ENCODE data around the gene DIDO1.

Gene DIDO1

DNA sequence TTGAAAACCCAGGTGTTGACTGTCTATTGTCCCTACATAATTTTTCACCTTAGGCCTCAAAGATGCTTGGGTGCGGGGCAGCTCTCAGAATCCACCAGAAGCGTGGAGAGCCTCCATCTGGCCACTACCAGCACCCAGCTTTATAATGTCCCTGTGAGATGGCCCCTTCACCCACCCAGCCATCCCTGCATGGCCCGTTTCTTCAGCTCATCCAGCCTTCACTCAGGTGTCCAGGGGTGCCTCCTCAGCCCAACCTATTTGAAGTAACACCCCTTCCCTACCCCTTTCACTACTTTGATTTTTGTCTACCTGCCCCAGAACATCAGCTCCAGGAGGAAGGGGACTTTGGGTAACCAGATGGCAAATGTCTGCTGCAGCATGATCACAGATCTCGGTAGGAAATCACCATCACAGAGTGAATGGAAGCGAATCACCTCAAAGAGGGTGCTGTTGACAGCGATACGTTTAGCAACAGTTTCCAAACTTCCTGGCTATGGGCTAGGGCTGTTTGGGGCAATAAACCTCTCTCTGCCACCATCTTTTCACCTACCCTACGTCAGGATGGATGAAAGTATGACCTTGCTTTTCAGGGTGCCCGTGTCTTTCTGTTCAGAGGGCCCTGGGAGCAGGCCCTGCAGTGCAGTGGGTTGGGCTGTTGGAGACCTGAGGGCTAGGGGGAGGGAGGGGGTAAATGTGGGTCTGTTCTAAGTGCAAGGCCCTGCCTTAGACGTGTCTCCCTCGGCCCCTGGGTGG lies 25.0 kb upstream of the DIDO1 start:
- peaks cover 35% of the 10 kb centered on the region for H3K36me3 ChIP-seq (ENCODE audit: insufficient read depth, low read length)
- H3K4me1 ChIP-seq (ENCODE audit: insufficient read depth, low read length), result peaks cover 15% of the 10 kb centered on the region
- no peak overlapping the region for H2AFZ ChIP-seq (ENCODE audit: low read depth, low read length)
- no peaks in the 10 kb centered on the region for H3K27me3 ChIP-seq (ENCODE audit: insufficient read depth, low read length)
- no peak overlapping the region for H3K4me3 ChIP-seq (ENCODE audit: low read length)
- H3K9me3 ChIP-seq (ENCODE audit: low read length), result peaks cover 14% of the 10 kb centered on the region

DNA sequence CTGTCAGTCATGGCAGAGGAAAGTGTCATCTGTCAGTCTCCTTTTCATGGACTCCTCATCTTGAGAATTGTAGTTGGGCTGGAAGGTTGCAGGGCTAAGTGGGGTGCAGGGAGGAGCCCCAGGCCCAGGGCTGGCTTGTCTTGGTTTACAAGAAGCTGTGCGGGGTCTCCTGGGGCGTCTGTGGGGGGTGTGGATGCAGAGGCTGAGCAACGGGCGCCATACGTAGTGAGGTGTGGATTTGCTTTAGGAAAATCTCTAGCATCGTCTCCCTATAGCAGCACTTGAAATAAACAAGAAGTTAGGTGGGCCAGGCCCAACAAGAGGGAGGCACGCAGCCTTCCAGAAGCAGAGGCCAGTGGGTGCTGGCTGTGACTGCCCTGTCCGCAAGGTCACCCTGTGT lies 24.4 kb upstream of the DIDO1 start:
- Histone ChIP-seq H3K36me3 (ENCODE audit: insufficient read depth, low read length) (peaks cover 41% of the 10 kb centered on the region), H3K27me3 (ENCODE audit: insufficient read depth, low read length) (no peaks in the 10 kb centered on the region), H3K4me3 (ENCODE audit: low read length) (no peak overlapping the region), H2AFZ (ENCODE audit: low read depth, low read length) (no peak overlapping the region), H3K4me1 (ENCODE audit: insufficient read depth, low read length) (peaks cover 15% of the 10 kb centered on the region), H3K9me3 (ENCODE audit: low read length) (peaks cover 14% of the 10 kb centered on the region)

DNA sequence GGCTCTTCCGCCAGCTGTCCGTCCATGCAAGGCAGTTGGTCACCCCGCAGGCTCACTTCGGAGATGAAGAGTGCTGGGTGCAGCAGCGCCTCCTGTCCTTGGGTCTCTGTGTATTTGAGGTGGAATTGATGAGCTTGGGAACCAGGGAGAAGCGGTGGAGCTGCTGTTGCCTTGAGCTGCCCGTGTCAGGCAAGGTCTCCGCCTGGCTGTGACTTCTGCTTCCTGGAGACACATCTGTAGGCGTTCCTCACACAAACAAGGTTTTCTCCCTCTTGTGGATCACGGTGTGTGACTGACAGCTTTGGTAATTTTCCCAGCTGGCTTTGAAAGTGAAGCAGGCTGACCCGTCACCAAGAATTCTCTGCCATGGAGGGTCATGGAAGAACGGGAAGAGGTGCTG lies 23.7 kb upstream of the DIDO1 start:
- H2AFZ ChIP-seq (ENCODE audit: low read depth, low read length), result no peak overlapping the region
- H3K4me1 ChIP-seq (ENCODE audit: insufficient read depth, low read length), result peaks cover 15% of the 10 kb centered on the region
- no peaks in the 10 kb centered on the region for H3K27me3 ChIP-seq (ENCODE audit: insufficient read depth, low read length)
- H3K36me3 ChIP-seq (ENCODE audit: insufficient read depth, low read length), result peaks cover 47% of the 10 kb centered on the region
- H3K4me3 ChIP-seq (ENCODE audit: low read length), result no peak overlapping the region
- H3K9me3 ChIP-seq (ENCODE audit: low read length), result peaks cover 14% of the 10 kb centered on the region

DNA sequence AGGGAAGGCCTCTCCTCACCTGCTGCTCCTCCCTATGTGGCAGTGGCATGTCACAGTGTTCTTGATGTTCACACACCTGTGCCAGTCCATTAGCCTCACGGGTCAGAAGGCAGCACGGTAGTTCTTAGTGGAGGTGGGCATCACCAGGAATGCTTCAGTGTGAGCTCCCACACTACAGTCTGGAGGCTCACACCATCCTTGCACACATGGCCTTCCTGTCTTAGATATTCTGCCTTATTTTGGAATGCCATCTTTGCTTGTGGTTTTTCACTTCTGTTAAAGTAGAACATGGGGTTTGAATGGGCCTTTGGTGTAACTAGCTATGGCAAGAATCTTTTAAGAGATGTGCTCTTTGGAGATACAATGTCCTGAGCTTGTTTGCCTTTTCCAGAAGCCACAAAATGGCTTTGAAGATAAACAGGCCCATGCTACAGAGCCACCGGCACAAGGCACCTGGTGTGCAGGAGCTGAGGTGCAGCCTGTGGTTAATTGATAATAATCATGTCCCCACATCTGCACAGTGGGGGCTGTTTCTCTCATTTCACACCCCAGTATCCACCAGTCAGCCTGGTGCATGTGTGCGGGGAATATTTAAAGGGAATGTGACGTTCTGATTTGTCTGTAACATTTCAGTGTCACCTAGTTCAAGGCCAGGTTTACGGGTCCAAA lies 23.0 kb upstream of the DIDO1 start:
- peaks cover 11% of the 10 kb centered on the region for H3K4me1 ChIP-seq (ENCODE audit: insufficient read depth, low read length)

DNA sequence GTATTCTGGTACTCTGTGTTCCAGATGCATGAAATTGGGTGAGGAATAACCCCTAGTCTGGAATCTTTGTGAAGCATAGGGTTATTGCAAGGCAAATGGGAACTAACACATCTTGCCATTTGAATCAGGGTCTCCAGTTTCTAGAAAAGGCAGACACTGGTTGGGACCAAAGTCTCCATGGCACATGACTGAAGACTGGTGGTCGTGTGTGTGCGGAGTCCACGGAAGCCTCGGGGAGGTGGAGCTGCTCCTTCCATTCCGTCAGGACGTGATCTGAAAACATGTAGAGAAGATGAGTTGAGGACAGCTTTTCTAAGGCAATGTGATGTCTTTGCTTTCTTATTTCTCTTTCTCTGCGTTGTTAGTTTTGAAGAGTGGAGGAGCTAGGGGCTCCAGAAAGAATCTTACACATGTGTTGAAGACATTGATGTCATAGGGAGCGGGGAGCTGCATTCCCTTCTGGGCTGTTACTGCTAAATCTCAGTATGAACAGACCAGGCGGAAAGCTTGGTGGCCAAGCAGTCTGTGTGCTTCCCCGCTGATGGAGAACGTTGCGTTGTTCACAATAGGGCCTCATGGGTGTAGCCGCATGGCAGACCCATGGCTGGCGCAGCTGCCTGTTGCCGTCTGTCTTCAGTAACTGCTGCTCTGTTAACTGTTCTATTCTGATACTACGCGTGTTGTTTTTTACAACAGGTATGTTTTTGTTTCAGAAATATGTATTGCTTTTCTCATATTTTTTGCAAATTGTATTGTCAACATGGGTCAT lies 21.4 kb upstream of the DIDO1 start:
- H3K4me1 ChIP-seq (ENCODE audit: insufficient read depth, low read length), result no peaks in the 10 kb centered on the region
- H3K4me3 ChIP-seq (ENCODE audit: low read length), result no peak overlapping the region
- H3K36me3 ChIP-seq (ENCODE audit: insufficient read depth, low read length), result peaks cover 69% of the 10 kb centered on the region
- no peaks in the 10 kb centered on the region for H3K27me3 ChIP-seq (ENCODE audit: insufficient read depth, low read length)
- no peak overlapping the region for H2AFZ ChIP-seq (ENCODE audit: low read depth, low read length)
- peaks cover 14% of the 10 kb centered on the region for H3K9me3 ChIP-seq (ENCODE audit: low read length)

More for the DNA sequence above, 23.0 kb upstream of the DIDO1 start:
- H3K9me3 ChIP-seq (ENCODE audit: low read length), result peaks cover 14% of the 10 kb centered on the region
- H3K27me3 ChIP-seq (ENCODE audit: insufficient read depth, low read length), result no peaks in the 10 kb centered on the region
- no peak overlapping the region for H3K4me3 ChIP-seq (ENCODE audit: low read length)
- H2AFZ ChIP-seq (ENCODE audit: low read depth, low read length), result no peak overlapping the region
- peaks cover 54% of the 10 kb centered on the region for H3K36me3 ChIP-seq (ENCODE audit: insufficient read depth, low read length)

DNA sequence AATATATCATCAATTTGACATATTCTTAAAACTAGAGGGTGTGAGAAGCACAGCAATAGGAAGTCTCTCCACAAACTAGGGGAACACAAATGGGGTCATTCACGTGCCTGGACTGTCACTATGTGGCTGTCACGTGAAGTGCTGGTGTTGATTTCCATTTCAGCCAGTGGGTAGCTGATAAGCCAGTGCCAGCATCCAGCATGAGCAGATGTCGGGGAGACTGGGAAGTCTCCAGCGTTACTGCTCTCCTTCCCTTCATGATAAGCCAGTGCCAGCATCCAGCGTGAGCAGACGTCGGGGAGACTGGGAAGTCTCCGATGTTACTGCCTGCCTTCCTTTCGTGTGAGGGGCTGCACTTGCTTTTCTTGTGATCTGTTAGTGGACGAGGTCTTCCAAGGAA lies 20.6 kb upstream of the DIDO1 start:
- Histone ChIP-seq H3K9me3 (ENCODE audit: low read length) (peaks cover 14% of the 10 kb centered on the region), H3K36me3 (ENCODE audit: insufficient read depth, low read length) (peaks cover 76% of the 10 kb centered on the region), H3K4me3 (ENCODE audit: low read length) (no peak overlapping the region), H2AFZ (ENCODE audit: low read depth, low read length) (no peak overlapping the region), H3K4me1 (ENCODE audit: insufficient read depth, low read length) (no peaks in the 10 kb centered on the region), H3K27me3 (ENCODE audit: insufficient read depth, low read length) (no peaks in the 10 kb centered on the region)

DNA sequence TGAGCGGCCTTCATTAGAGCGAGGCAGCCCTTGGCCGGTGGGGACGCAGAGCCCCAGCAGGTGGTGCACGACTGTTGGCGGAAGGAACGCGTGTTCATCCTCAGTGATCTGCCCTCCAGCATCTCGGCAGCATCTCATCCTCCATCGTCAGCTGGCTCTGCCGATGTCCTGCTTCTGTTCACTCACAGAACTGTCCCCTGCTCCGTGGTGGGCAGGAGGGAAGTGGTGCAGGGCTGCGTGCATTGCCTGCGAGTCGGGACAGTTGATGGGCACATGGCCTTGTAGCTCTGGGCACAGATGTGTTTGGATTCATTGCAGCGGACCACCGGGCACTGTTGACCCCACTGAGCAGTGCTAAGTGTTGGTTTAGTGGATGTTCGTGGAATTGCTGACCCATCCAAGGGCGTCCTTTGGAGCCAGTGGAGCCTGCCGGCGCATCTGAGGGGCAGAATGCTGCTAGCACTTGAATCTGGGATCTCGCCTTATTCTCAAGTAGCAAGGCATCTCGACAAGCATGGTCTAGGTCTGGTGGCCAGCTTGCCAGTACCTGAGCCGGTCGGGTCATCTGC lies 19.6 kb upstream of the DIDO1 start:
- no peak overlapping the region for H3K4me3 ChIP-seq (ENCODE audit: low read length)
- H3K27me3 ChIP-seq (ENCODE audit: insufficient read depth, low read length), result no peaks in the 10 kb centered on the region
- H3K4me1 ChIP-seq (ENCODE audit: insufficient read depth, low read length), result no peaks in the 10 kb centered on the region
- no peak overlapping the region for H2AFZ ChIP-seq (ENCODE audit: low read depth, low read length)
- peaks cover 85% of the 10 kb centered on the region for H3K36me3 ChIP-seq (ENCODE audit: insufficient read depth, low read length)
- H3K9me3 ChIP-seq (ENCODE audit: low read length), result peaks cover 14% of the 10 kb centered on the region

DNA sequence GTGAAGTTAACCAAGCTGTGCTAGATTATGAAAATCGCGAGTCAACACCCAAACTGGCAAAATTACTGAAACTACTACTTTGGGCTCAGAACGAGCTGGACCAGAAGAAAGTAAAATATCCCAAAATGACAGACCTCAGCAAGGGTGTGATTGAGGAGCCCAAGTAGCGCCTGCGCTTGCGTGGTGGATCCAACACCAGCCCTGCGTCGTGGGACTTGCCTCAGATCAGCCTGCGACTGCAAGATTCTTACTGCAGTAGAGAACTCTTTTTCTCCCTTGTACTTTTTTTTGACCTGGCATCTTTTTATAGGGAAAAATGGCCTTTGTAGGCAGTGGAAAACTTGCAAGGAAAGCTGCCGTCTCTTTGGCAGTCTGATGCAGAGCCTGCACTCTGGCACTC lies 18.4 kb upstream of the DIDO1 start:
- no peaks in the 10 kb centered on the region for H3K27me3 ChIP-seq (ENCODE audit: insufficient read depth, low read length)
- H3K9me3 ChIP-seq (ENCODE audit: low read length), result peaks cover 14% of the 10 kb centered on the region
- no peak overlapping the region for H2AFZ ChIP-seq (ENCODE audit: low read depth, low read length)
- peaks cover under 1% of the 10 kb centered on the region for H3K4me1 ChIP-seq (ENCODE audit: insufficient read depth, low read length)
- H3K4me3 ChIP-seq (ENCODE audit: low read length), result no peak overlapping the region
- H3K36me3 ChIP-seq (ENCODE audit: insufficient read depth, low read length), result peaks cover 80% of the 10 kb centered on the region

DNA sequence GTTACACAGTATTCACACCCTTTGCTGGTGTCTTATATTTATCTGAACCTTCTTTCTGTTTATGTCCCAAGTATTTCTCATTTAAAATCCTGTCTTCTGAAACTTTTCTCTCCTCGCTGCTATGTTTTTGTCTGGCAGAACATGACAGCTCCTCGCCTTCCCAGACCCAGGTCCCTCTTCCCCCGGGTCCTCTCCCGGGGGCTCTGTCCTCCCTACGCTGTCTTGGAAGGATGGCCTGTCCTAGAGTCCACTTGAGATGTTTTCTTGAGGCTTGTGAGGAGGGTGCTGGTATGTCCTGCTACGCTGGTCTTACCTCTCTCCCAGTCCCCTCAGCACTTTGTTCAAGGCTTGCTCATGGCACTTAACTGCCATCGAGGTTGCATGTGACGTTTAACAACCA lies 17.9 kb upstream of the DIDO1 start:
- no peak overlapping the region for H3K4me3 ChIP-seq (ENCODE audit: low read length)
- peaks cover 78% of the 10 kb centered on the region for H3K36me3 ChIP-seq (ENCODE audit: insufficient read depth, low read length)
- H3K9me3 ChIP-seq (ENCODE audit: low read length), result peaks cover 13% of the 10 kb centered on the region
- no peaks in the 10 kb centered on the region for H3K27me3 ChIP-seq (ENCODE audit: insufficient read depth, low read length)
- peaks cover 7% of the 10 kb centered on the region for H3K4me1 ChIP-seq (ENCODE audit: insufficient read depth, low read length)
- no peak overlapping the region for H2AFZ ChIP-seq (ENCODE audit: low read depth, low read length)

DNA sequence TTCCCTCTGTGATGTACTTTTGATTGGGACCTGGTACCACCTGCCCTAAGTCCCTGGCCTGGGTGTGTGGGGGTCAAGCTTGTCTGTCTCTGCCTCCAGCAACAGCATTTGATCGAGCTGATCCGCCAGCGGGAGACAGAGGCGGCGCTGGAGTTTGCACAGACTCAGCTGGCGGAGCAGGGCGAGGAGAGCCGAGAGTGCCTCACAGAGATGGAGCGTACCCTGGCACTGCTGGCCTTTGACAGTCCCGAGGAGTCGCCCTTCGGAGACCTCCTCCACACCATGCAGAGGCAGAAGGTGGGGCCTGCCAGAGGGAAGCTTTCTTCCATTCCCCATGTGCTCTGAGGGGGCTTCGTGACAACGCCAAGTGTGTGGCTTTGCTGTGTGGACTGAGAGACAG lies 17.1 kb upstream of the DIDO1 start:
- Histone ChIP-seq H3K36me3 (ENCODE audit: insufficient read depth, low read length) (peaks cover 73% of the 10 kb centered on the region), H3K4me3 (ENCODE audit: low read length) (no peak overlapping the region), H3K9me3 (ENCODE audit: low read length) (peaks cover 8% of the 10 kb centered on the region), H3K4me1 (ENCODE audit: insufficient read depth, low read length) (peaks cover 10% of the 10 kb centered on the region), H3K27me3 (ENCODE audit: insufficient read depth, low read length) (no peaks in the 10 kb centered on the region), H2AFZ (ENCODE audit: low read depth, low read length) (no peak overlapping the region)

DNA sequence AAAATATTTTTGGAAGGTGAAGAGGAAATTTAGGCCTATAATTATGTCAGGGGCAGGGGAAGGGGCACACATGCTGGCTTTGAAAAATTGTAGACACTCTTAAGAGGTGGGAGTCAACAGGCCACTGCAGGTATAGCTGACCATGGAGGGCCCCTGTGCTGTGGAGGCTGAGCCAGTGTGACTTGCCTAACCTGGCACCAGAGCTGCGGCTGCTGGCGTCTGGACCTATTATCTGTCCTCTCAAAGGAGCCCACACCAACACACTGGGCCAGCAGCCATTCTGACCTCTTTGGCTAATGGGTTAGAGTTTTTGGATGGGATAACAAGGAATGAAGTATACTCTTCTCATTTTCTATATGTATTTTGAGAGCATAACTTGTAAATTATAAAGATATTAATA lies 16.2 kb upstream of the DIDO1 start:
- no peak overlapping the region for H2AFZ ChIP-seq (ENCODE audit: low read depth, low read length)
- peaks cover 2% of the 10 kb centered on the region for H3K9me3 ChIP-seq (ENCODE audit: low read length)
- peaks cover 64% of the 10 kb centered on the region for H3K36me3 ChIP-seq (ENCODE audit: insufficient read depth, low read length)
- H3K4me3 ChIP-seq (ENCODE audit: low read length), result no peak overlapping the region
- no peaks in the 10 kb centered on the region for H3K27me3 ChIP-seq (ENCODE audit: insufficient read depth, low read length)
- H3K4me1 ChIP-seq (ENCODE audit: insufficient read depth, low read length), result peaks cover 10% of the 10 kb centered on the region

DNA sequence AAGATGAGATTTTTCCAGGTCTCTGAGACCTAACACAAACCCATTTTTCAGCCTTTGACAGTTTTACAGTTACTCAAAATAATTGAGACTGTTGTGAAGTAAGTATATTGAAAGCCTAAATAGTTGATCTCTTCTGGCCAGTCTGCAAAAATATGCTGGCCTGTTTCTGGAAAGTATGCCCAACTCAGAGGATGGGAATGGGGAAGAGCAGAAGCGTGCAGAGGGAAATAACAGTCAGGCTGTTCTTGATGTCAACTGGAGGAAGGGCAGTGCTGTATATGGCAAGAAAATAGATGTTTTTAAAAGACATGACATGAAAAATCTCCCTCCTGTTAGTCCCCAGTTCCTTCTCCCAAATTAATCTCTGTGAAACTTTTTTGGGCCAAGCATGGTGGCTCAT lies 15.5 kb upstream of the DIDO1 start:
- peaks cover 10% of the 10 kb centered on the region for H3K4me1 ChIP-seq (ENCODE audit: insufficient read depth, low read length)
- no peak overlapping the region for H2AFZ ChIP-seq (ENCODE audit: low read depth, low read length)
- no peak overlapping the region for H3K4me3 ChIP-seq (ENCODE audit: low read length)
- H3K36me3 ChIP-seq (ENCODE audit: insufficient read depth, low read length), result peaks cover 58% of the 10 kb centered on the region
- no peaks in the 10 kb centered on the region for H3K27me3 ChIP-seq (ENCODE audit: insufficient read depth, low read length)
- H3K9me3 ChIP-seq (ENCODE audit: low read length), result peaks cover under 1% of the 10 kb centered on the region

DNA sequence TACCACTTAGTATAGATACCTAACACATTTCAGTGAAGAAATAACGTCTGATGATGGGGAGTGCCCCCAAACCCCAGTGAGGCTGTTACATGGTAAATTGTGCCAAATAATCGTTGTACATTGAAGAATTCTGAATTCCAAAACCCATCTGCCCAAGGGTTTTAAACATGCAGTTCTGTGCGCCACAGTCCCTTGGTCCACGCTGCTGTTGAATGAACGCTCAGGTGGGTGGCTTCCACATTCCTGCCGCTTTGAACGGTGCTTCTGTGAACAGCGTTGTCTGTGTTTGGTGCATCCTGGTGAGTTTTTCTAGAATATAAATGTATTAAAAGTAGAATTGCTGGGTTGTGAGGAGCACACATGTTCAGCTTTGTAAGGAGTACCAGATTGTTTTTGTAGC lies 14.6 kb upstream of the DIDO1 start:
- Histone ChIP-seq H2AFZ (ENCODE audit: low read depth, low read length) (no peak overlapping the region), H3K36me3 (ENCODE audit: insufficient read depth, low read length) (peaks cover 49% of the 10 kb centered on the region), H3K4me1 (ENCODE audit: insufficient read depth, low read length) (peaks cover 12% of the 10 kb centered on the region), H3K4me3 (ENCODE audit: low read length) (no peak overlapping the region), H3K27me3 (ENCODE audit: insufficient read depth, low read length) (no peaks in the 10 kb centered on the region), H3K9me3 (ENCODE audit: low read length) (no peaks in the 10 kb centered on the region)

Data from neuron (in vitro differentiated cells).